COLO829 (cell line): Measurements from ENCODE around the gene PTPRO.

ENCODE experiments used
- DNase-seq: peaks from one replicate; pipeline ENCODE4 v3.0.0; 2012; ENCODE audit warnings: low spot score

Gene PTPRO

GRCh38 chr12:15446807-15447206 lies 124.5 kb downstream of the PTPRO start:
- no peak for DNase-seq

- no peak for DNase-seq
Measured at GRCh38 chr12:15453613-15454012, 131.3 kb downstream of the PTPRO start.

GRCh38 chr12:15458008-15458407 lies 135.7 kb downstream of the PTPRO start:
- no peak for DNase-seq

GRCh38 chr12:15468911-15469310 lies 146.6 kb downstream of the PTPRO start:
- no peak for DNase-seq

- DNase-seq = no peak
Measured at GRCh38 chr12:15469356-15469755, 147.0 kb downstream of the PTPRO start.

GRCh38 chr12:15472036-15472435 lies 149.7 kb downstream of the PTPRO start:
- no peak for DNase-seq

GRCh38 chr12:15474766-15475165 lies 152.5 kb downstream of the PTPRO start:
- no peak for DNase-seq

GRCh38 chr12:15477761-15478160 lies 155.5 kb downstream of the PTPRO start:
- DNase-seq = no peak

GRCh38 chr12:15481846-15482245 lies 159.5 kb downstream of the PTPRO start:
- no peak for DNase-seq

GRCh38 chr12:15485466-15485865 lies 163.2 kb downstream of the PTPRO start:
- no peak for DNase-seq

- DNase-seq = no peak
Measured at GRCh38 chr12:15486859-15487258, 164.6 kb downstream of the PTPRO start.

GRCh38 chr12:15488481-15488880 lies 166.2 kb downstream of the PTPRO start:
- no peak for DNase-seq

- DNase-seq = no peak
Measured at GRCh38 chr12:15494329-15495046, 172.2 kb downstream of the PTPRO start.

GRCh38 chr12:15495746-15496145 lies 173.4 kb downstream of the PTPRO start:
- no peak for DNase-seq

- DNase-seq = no peak
Measured at GRCh38 chr12:15496738-15497137, 174.4 kb downstream of the PTPRO start.

- no peak for DNase-seq
Measured at GRCh38 chr12:15497671-15498292, 175.5 kb downstream of the PTPRO start.

GRCh38 chr12:15502211-15502610 lies 179.9 kb downstream of the PTPRO start:
- DNase-seq = no peak

GRCh38 chr12:15505616-15506015 lies 183.3 kb downstream of the PTPRO start:
- no peak for DNase-seq

- no peak for DNase-seq
Measured at GRCh38 chr12:15515010-15515409, 192.7 kb downstream of the PTPRO start.

GRCh38 chr12:15520083-15520482 lies 197.8 kb downstream of the PTPRO start:
- no peak for DNase-seq

- no peak for DNase-seq
Measured at GRCh38 chr12:15520844-15521243, 198.5 kb downstream of the PTPRO start.

GRCh38 chr12:15522574-15523187 lies 200.4 kb downstream of the PTPRO start:
- DNase-seq = peak; percentile 54

- no peak for DNase-seq
Measured at GRCh38 chr12:15525441-15525840, 203.1 kb downstream of the PTPRO start.
